PC-9 (cell line): ENCODE measurements around the gene CADM1. TPM values are rescaled to one million over a fixed set of nuclear protein-coding genes. Genes with fewer than 3 reads are reported as not detected.

Source experiments
- BruUV-seq: library from RNA; stranded (reverse); fragments of 400-500 nt; replicated peaks from 2 replicates; lab custom pipeline; 2021; lab: Mats Ljungman, UMichigan
- CTCF ChIA-PET: fragments of 300-600 bp; sonication (Branson Sonifier 250); formaldehyde crosslinking; loops from one replicate; lab custom pipeline; 2022; ENCODE audit warnings: antibody characterized with exemption; lab: Charles Lee
- POLR2A ChIA-PET: fragments of 300-600 bp; sonication (Branson Sonifier 250); formaldehyde crosslinking; loops from one replicate; lab custom pipeline; 2022; ENCODE audit warnings: antibody characterized with exemption; ENCODE audit not compliant: unreplicated experiment; lab: Charles Lee
- DNase-seq, 2 experiments: peaks; one replicate each; pipeline versions ENCODE4 v3.0.0 to v3.0.0-alpha.2; 2015 to 2022; ENCODE audit warnings: mixed read lengths in 1 of 2
- H2AFZ ChIP-seq: fragments of 200-600 bp; sonication (generic); 2 replicates; pipeline ENCODE4 v1.8.1; 2017; ENCODE audit warnings: antibody characterized with exemption
- H3F3A ChIP-seq: fragments of 200-600 bp; sonication (generic); 2 replicates; pipeline ENCODE4 v1.8.1; 2017; ENCODE audit warnings: antibody characterized with exemption, mild to moderate bottlenecking, low read depth; ENCODE audit not compliant: insufficient read depth
- H3K27ac ChIP-seq: fragments of 200-600 bp; sonication (generic); 2 replicates; pipeline ENCODE4 v1.6.1; 2016; ENCODE audit warnings: mixed run types
- H3K27me3 ChIP-seq: fragments of 200-600 bp; sonication (generic); 2 replicates; pipeline ENCODE4 v1.6.1; 2016; ENCODE audit warnings: low read depth, mixed run types; ENCODE audit not compliant: insufficient read depth
- H3K36me3 ChIP-seq: fragments of 200-600 bp; sonication (generic); 2 replicates; pipeline ENCODE4 v1.6.1; 2016; ENCODE audit warnings: low read depth, mixed run types
- H3K4me1 ChIP-seq: fragments of 200-600 bp; sonication (generic); replicated peaks from 2 replicates; pipeline ENCODE4 v1.6.1; 2016; ENCODE audit warnings: mixed run types; ENCODE audit not compliant: insufficient read depth
- H3K4me2 ChIP-seq: fragments of 200-600 bp; sonication (generic); 2 replicates; pipeline ENCODE4 v1.6.1; 2017; ENCODE audit warnings: mixed run types
- H3K4me3 ChIP-seq: fragments of 200-600 bp; sonication (generic); 2 replicates; pipeline ENCODE4 v1.6.1; 2016; ENCODE audit warnings: mixed run types
- H3K79me2 ChIP-seq: fragments of 200-600 bp; sonication (generic); 2 replicates; pipeline ENCODE4 v1.6.1; 2017; ENCODE audit warnings: low read depth, mixed run types
- H3K9me2 ChIP-seq: fragments of 200-600 bp; sonication (generic); 2 replicates; pipeline ENCODE4 v1.8.1; 2017; ENCODE audit warnings: mild to moderate bottlenecking; ENCODE audit not compliant: insufficient read depth
- H3K9me3 ChIP-seq: fragments of 200-600 bp; sonication (generic); 2 replicates; pipeline ENCODE4 v1.8.1; 2016; ENCODE audit warnings: low read depth; ENCODE audit not compliant: insufficient read depth
- H4K20me1 ChIP-seq: fragments of 200-600 bp; sonication (generic); 2 replicates; pipeline ENCODE4 v1.8.1; 2017; ENCODE audit not compliant: insufficient read depth
- EZH2 ChIP-seq: fragments of 200-600 bp; sonication (generic); IDR thresholded peaks from 2 replicates; pipeline ENCODE4 v1.8.0; 2017; ENCODE audit warnings: antibody characterized with exemption, low read depth
- intact Hi-C: fragments of 100-400 bp; cut with micrococcal nuclease; formaldehyde crosslinking; loops from one replicate; pipeline ENCODE4 v1.10.0; 2022; ENCODE audit not compliant: unreplicated experiment
- total RNA-seq: library from RNA; stranded (reverse); gene quantifications from 2 replicates; pipeline ENCODE4 v1.2.3, GENCODE V29; 2021
- TF ChIP-seq, protein P1 (sequence below): fragments of 200-600 bp; sonication (generic); conservative IDR thresholded peaks from 2 replicates; pipeline ENCODE4 v1.6.1; 2017; ENCODE audit warnings: mixed run types, antibody characterized with exemption, mild to moderate bottlenecking, moderate library complexity

The CADM1 gene
- total RNA-seq, 1 experiment from 2014 or later = not detected

DNA sequence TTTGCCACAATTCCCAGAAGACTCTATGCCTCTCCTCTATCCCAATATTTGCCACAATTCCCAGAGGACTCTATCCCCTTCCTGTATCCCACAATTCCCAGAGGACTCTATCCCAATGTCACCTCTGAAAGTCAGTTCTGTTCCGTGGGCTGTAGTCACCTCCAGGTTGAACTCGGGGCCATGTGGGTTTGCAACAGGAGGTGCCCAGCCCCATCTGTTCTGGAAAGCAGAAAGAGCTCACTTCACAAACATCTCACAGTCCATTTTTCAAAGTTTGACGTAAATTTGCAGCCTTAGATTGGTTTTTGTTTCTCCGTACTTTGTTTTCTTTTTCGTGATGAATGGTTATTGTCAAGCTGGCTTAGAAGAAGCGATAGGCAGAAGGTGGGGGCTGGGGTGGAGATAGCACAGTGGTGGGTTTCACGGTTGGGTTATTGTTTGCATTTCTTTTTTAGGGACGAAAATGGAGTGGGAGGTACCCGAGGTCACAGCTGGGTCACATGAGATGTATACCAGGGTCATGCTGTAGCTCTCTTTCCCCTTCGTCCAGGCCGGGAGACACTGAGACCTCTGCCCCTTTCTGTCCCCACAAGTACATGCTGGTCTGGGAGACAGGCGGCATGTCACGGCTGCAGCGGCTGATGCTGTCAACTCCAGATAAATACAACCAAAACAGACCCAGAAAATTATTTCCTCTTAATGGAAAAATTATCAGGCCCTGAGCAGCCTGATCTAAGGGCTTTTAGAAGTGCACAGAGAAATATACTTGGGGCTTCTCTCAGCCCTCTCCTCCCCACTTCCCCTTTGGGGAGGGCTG, 374.5 kb downstream of the CADM1 start:
- BruUV-seq = no TSS peak
- H3K36me3 ChIP-seq = no peaks in the 10 kb centered on the region
- no peaks in the 10 kb centered on the region for H4K20me1 ChIP-seq
- intact Hi-C loops = no loop called here
- no peaks in the 10 kb centered on the region for H3K9me2 ChIP-seq
- H3K9me3 ChIP-seq = no peaks in the 10 kb centered on the region
- H3K4me3 ChIP-seq = no peak overlapping the region
- peaks cover 36% of the 10 kb centered on the region; the same call in 1 of the 2 replicates for H3K27me3 ChIP-seq
- CTCF ChIA-PET = no interaction called here
- no peak for DNase-seq
- H2AFZ ChIP-seq = no peak overlapping the region
- POLR2A ChIA-PET = no interaction called here
- H3K4me1 ChIP-seq = no peaks in the 10 kb centered on the region
- H3F3A ChIP-seq = no peaks in the 10 kb centered on the region
- H3K27ac ChIP-seq = no peak overlapping the region
- H3K79me2 ChIP-seq = no peaks in the 10 kb centered on the region
- no peak overlapping the region for H3K4me2 ChIP-seq
- TF ChIP-seq EZH2 = no peak
- TF ChIP-seq, protein P1, sequence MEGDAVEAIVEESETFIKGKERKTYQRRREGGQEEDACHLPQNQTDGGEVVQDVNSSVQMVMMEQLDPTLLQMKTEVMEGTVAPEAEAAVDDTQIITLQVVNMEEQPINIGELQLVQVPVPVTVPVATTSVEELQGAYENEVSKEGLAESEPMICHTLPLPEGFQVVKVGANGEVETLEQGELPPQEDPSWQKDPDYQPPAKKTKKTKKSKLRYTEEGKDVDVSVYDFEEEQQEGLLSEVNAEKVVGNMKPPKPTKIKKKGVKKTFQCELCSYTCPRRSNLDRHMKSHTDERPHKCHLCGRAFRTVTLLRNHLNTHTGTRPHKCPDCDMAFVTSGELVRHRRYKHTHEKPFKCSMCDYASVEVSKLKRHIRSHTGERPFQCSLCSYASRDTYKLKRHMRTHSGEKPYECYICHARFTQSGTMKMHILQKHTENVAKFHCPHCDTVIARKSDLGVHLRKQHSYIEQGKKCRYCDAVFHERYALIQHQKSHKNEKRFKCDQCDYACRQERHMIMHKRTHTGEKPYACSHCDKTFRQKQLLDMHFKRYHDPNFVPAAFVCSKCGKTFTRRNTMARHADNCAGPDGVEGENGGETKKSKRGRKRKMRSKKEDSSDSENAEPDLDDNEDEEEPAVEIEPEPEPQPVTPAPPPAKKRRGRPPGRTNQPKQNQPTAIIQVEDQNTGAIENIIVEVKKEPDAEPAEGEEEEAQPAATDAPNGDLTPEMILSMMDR = no peak

DNA sequence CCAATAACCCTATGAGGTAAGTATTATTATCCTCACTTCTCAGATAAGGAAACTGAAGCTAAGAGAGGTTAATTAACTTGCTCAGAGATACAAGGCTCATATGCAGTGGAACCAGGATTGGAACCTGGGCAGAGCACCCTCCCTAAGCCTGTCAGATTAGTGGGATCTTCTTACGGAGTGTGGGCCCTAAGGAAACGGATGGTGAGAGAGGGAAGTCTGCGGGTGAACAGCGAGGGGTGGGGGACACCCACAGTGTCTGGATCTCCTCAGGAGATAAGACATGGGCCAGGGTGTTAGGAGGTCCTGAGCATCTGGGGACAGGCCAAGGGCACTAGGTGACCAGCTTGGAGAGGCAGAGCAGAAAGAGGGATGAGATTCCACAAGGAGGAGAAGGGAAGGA, 376.0 kb downstream of the CADM1 start:
- no peak for DNase-seq

GRCh38 chr11:115127790-115128189, 376.4 kb downstream of the CADM1 start:
- intact Hi-C loops = no loop called here
- TF ChIP-seq, protein P1 = no peak
- TF ChIP-seq EZH2 = no peak
- CTCF ChIA-PET = no interaction called here
- H2AFZ ChIP-seq = no peak overlapping the region
- H4K20me1 ChIP-seq = no peaks in the 10 kb centered on the region
- no peaks in the 10 kb centered on the region for H3F3A ChIP-seq
- no peak overlapping the region for H3K4me2 ChIP-seq
- BruUV-seq = no TSS peak
- H3K36me3 ChIP-seq = no peaks in the 10 kb centered on the region
- H3K27me3 ChIP-seq = peaks cover 45% of the 10 kb centered on the region; the same call in 1 of the 2 replicates
- H3K79me2 ChIP-seq = no peaks in the 10 kb centered on the region
- POLR2A ChIA-PET = no interaction called here
- DNase-seq = no peak
- H3K9me2 ChIP-seq = no peaks in the 10 kb centered on the region
- no peak overlapping the region for H3K4me3 ChIP-seq
- no peaks in the 10 kb centered on the region for H3K4me1 ChIP-seq
- H3K27ac ChIP-seq = no peak overlapping the region
- no peaks in the 10 kb centered on the region for H3K9me3 ChIP-seq

More for the DNA sequence above, 376.0 kb downstream of the CADM1 start:
- Histone ChIP-seq H3K4me2 (no peak overlapping the region), H3K27me3 (peaks cover 44% of the 10 kb centered on the region; the same call in 1 of the 2 replicates), H3K4me1 (no peaks in the 10 kb centered on the region), H3K79me2 (no peaks in the 10 kb centered on the region), H4K20me1 (no peaks in the 10 kb centered on the region), H3K4me3 (no peak overlapping the region), H3K9me3 (no peaks in the 10 kb centered on the region), H3K9me2 (no peaks in the 10 kb centered on the region), H2AFZ (no peak overlapping the region), H3K27ac (no peak overlapping the region), H3F3A (no peaks in the 10 kb centered on the region), H3K36me3 (no peaks in the 10 kb centered on the region)
- intact Hi-C loops = no loop called here
- ChIA-PET CTCF (no interaction called here), POLR2A (no interaction called here)
- no TSS peak for BruUV-seq
- TF ChIP-seq EZH2 = no peak
